Prostate gland (tissue), 2 donors: Measurements from ENCODE around the gene CATSPERD. TPM values are rescaled to one million over a fixed set of nuclear protein-coding genes. Genes with fewer than 3 reads are reported as not detected.

ENCODE experiments used
- DNase-seq: peaks from one replicate; pipeline ENCODE4 v3.0.0-alpha.2; 2019; ENCODE audit warnings: low spot score
- H3K27ac ChIP-seq, 2 donors: fragments of 200-600 bp; sonication (generic); 2 replicates each; pipeline ENCODE4 v1.5.1; 2017 to 2019
- H3K27me3 ChIP-seq: fragments of 200-600 bp; sonication (generic); replicated peaks from 2 replicates; pipeline ENCODE4 v1.5.1; 2019; ENCODE audit not compliant: insufficient read depth
- H3K36me3 ChIP-seq, 2 donors: fragments of 200-600 bp; sonication (generic); 1 replicate in 1 of 2; 2 replicates in 1 of 2; pipeline versions ENCODE4 v1.5.1 to v1.8.1; 2017 to 2019
- H3K4me1 ChIP-seq: fragments of 200-600 bp; sonication (generic); replicated peaks from 2 replicates; pipeline ENCODE4 v1.5.1; 2019
- H3K4me3 ChIP-seq, 2 donors: fragments of 200-600 bp; sonication (generic); 2 replicates each; pipeline ENCODE4 v1.5.1; 2017 to 2019
- H3K9me3 ChIP-seq: fragments of 200-600 bp; sonication (generic); 2 replicates; pipeline ENCODE4 v1.5.1; 2017
- POLR2A ChIP-seq: fragments of 450-650 bp; IDR thresholded peaks from one replicate; pipeline ENCODE4 v1.6.1; 2016; ENCODE audit warnings: antibody characterized with exemption, mild to moderate bottlenecking
- POLR2AphosphoS5 ChIP-seq: sonication (generic); formaldehyde crosslinking; IDR thresholded peaks from one replicate; pipeline ENCODE4 v1.6.1; 2017; ENCODE audit warnings: antibody characterized with exemption
- WGBS: methylation state at CpG from one replicate; pipeline ENCODE4 v1.1.5; 2018; 5-methylcytosine and 5-hydroxymethylcytosine counted together
- intact Hi-C: fragments of 100-400 bp; cut with DNase I; formaldehyde crosslinking; loops from one replicate; pipeline ENCODE4 v1.14.2; 2022
- total RNA-seq, 2 donors: library from RNA; depleted of rRNA; stranded (reverse); fragments of >200 nt; gene quantifications; one replicate each; pipeline ENCODE4 v1.1.0, GENCODE V29; 2016
- TF ChIP-seq, protein P1 (sequence below), 4 experiments: fragments of 200-600 bp in 2 of 4; fragments of 450-650 bp in 2 of 4; sonication (generic) in 2 of 4; IDR thresholded peaks; 1 replicate in 3 of 4; 2 replicates in 1 of 4; pipeline ENCODE4 v1.5.1; 2016 to 2019; ENCODE audit warnings: antibody characterized with exemption in 4 of 4, mild to moderate bottlenecking in 2 of 4, moderate library complexity in 2 of 4

Gene CATSPERD
- total RNA-seq, 2 donors from 2014 or later: 1.4 TPM; not detected in 1

DNA sequence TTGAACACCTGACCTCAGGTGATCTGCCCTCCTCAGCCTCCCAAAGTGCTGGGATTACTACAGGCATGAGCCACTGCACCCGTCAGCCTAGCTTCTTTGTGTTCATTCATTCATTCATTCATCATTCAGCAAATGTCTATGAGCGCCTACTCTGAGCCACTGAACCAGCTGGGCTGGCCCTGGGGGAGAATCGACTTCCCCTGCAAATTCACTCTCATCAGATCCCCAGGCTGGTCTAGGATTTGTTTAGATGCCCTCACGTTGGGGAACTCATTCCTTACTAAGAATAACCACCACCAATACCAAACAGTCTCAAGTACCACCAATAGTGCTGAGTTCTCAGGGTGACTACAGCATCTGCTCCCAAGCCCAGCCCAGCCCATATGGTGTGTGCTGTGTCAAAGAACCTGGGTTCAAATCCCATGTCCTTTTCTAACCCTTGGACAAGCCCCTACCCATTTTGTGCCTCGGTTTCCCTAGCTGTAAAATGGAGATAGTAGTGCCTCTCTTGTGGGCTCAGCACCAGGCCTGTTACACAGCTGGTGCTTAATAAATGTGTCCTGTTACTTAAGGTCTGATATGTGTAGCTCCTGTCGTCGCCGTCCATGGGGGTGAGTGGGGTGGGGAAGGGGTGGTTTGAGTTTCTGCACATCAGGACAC, 101.2 kb downstream of the CATSPERD start:
- WGBS: 48% methylated on average over 8 of the region's 8 CpGs

DNA sequence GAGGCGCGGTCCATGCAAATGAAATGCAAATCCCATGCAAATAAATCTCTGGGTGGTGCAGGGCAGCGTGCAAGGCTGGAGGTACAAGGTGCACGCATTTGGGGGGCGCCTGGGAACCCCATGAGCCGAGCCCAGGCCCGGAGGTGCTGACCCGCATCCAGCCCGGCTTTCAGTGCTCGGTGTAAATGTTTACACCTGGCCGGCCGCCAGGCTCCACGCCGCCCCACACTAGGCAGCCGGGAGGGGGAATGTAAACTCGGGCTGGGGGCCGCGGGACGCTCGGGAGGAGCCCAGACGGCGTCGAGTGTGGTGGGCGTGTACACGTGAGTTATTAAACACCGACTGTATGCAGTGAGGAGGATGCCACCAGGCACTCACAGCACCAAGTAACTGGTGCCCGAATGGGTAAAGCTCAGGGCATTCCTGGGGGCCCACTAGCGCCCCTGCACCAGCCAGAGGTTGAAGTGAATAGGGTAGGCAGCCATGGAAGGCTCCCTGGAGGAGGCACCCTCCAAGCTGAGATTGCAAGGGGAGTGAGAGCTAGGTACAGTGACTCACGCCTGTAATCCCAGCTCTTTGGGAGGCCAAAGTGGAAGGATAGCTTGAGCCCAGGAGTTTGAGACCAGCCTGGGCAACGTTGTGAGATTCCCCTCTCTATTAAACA, 101.9 kb downstream of the CATSPERD start:
- Histone ChIP-seq H3K4me1 (no peaks in the 10 kb centered on the region), H3K9me3 (no peaks in the 10 kb centered on the region), H3K27me3 (no peaks in the 10 kb centered on the region), H3K4me3 (no peak overlapping the region), H3K36me3 (no peaks in the 10 kb centered on the region), H3K27ac (no peak overlapping the region)
- intact Hi-C loops: no loop called here
- DNase-seq: no peak
- TF ChIP-seq, protein P1, sequence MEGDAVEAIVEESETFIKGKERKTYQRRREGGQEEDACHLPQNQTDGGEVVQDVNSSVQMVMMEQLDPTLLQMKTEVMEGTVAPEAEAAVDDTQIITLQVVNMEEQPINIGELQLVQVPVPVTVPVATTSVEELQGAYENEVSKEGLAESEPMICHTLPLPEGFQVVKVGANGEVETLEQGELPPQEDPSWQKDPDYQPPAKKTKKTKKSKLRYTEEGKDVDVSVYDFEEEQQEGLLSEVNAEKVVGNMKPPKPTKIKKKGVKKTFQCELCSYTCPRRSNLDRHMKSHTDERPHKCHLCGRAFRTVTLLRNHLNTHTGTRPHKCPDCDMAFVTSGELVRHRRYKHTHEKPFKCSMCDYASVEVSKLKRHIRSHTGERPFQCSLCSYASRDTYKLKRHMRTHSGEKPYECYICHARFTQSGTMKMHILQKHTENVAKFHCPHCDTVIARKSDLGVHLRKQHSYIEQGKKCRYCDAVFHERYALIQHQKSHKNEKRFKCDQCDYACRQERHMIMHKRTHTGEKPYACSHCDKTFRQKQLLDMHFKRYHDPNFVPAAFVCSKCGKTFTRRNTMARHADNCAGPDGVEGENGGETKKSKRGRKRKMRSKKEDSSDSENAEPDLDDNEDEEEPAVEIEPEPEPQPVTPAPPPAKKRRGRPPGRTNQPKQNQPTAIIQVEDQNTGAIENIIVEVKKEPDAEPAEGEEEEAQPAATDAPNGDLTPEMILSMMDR (IDR thresholded peaks at IDR 0.05): no peak
- TF ChIP-seq POLR2A (no peak), POLR2AphosphoS5 (no peak)
- WGBS: 29% methylated on average over 30 of the region's 30 CpGs

More for the DNA sequence above, 101.2 kb downstream of the CATSPERD start:
- Histone ChIP-seq H3K9me3 (no peaks in the 10 kb centered on the region), H3K27me3 (no peaks in the 10 kb centered on the region), H3K36me3 (no peaks in the 10 kb centered on the region), H3K4me3 (no peak overlapping the region), H3K4me1 (no peaks in the 10 kb centered on the region), H3K27ac (no peak overlapping the region)
- DNase-seq: no peak
- TF ChIP-seq, protein P1 (IDR thresholded peaks at IDR 0.05): no peak
- TF ChIP-seq POLR2A (no peak), POLR2AphosphoS5 (no peak)
- intact Hi-C loops: no loop called here

DNA sequence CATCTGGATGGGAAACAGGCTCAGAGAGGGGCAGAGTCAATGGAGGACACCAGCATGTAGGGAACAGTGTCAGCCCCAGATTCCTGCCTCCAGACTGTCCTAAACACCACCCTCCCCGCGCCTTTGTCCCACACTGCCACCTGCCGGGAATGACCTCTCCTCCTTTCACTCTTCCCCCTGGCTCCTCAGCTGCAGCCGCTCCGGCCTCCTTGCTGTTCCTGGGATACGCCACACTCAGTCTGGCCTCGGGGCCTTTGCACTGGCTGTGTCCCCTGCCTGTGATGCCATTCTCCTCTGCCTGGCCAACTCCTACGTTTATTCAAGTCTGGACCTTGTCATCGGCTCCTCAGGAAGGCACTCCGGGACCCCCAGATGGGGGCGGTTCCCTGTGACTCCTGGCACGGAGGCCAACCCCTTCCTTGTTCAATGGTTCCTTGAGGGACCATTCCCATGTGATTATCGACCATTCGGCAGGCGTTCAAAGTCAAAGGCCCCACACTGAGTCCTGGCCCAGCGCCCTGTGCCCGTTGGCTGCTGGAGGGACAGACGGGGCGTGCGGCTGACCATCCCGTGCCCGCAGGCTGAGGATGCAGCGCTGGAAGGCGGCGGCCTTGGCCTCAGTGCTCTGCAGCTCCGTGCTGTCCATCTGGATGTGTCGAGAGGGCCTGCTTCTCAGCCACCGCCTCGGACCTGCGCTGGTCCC, 103.3 kb downstream of the CATSPERD start:
- no peak for DNase-seq
- 83% methylated on average over 30 of the region's 30 CpGs for WGBS
- H3K4me3 ChIP-seq: no peak overlapping the region
- intact Hi-C loops: no loop called here
- no peaks in the 10 kb centered on the region for H3K9me3 ChIP-seq
- TF ChIP-seq POLR2A (no peak), POLR2AphosphoS5 (no peak)
- TF ChIP-seq, protein P1 (IDR thresholded peaks at IDR 0.05): no peak
- no peaks in the 10 kb centered on the region for H3K4me1 ChIP-seq
- H3K27ac ChIP-seq: no peak overlapping the region
- H3K36me3 ChIP-seq: no peaks in the 10 kb centered on the region
- H3K27me3 ChIP-seq: no peaks in the 10 kb centered on the region

DNA sequence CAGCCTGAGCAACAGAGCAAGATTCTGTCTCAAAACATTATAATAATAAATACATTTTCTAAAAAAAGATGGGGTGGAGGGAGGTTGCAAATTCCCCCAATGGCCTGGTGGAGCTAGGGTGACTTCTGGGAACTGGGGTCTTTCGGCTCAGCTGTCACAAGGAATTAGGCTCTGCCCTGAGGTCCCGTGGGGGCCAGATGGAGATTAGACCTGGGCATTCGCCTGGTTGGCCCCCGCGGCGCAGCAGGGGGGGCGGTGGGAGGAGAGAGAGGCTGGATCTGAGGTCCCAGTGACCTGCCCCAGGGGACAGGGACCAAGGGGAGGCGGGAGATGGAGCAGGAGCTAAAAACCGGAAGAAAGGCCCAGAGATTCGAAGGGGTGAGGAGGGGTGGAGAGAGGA, 104.3 kb downstream of the CATSPERD start:
- 92% methylated on average over 10 of the region's 10 CpGs for WGBS
- no peaks in the 10 kb centered on the region for H3K4me1 ChIP-seq
- DNase-seq: no peak
- H3K4me3 ChIP-seq: no peak overlapping the region
- intact Hi-C loops: no loop called here
- no peaks in the 10 kb centered on the region for H3K36me3 ChIP-seq
- TF ChIP-seq POLR2A: no peak
- TF ChIP-seq POLR2AphosphoS5: no peak
- TF ChIP-seq, protein P1 (IDR thresholded peaks at IDR 0.05): no peak
- no peaks in the 10 kb centered on the region for H3K9me3 ChIP-seq
- H3K27me3 ChIP-seq: no peaks in the 10 kb centered on the region
- no peak overlapping the region for H3K27ac ChIP-seq
